Stimulated activated CD8-positive, alpha-beta memory T cell treated with anti-CD3 and anti-CD28 coated beads, Interleukin-12 subunit alpha, Interleukin-12 subunit beta, amount 100 ng/mL, for 4 hours (primary cell): ENCODE results near the gene CAMSAP2.
A peak's percentile ranks its signal among the peaks of the same experiment; 100 is the strongest.

Experiments used
- DNase-seq: peaks from one replicate; pipeline ENCODE4 v3.0.0-alpha.2; 2020; ENCODE audit warnings: low read depth

Gene CAMSAP2

DNA sequence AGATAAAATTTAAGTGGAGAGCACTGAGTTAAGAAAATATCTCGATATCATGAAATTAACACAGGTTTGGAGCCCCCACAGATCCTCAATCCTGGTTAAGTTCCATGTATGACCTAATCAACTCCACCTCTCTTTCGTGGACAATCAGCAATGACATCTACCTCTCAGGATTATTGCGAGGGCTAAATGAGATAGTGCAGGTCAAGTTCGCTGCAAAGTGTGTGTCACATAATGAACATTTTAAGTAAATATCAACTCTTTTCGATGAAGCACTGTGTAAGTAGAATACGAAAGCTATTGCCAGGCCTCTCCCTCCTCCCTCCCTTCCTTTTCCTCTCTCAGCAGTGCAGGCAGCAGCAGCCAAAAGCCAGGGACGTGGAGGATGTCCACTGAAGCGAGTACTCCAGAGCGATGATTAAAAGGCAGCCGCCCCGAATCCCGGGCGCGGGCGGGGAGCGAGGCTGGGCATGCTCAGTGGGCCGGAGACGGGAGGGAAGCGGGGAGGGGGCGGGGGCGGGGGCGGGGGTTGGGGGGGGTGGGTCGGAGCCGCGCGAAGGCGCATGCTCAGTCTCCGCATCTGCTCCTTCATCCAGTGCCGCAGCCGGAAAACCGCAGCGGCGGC lies at the start of gene CAMSAP2:
Gene CAMSAP2 (plus strand): TSS at position 567 of the 622 bp plus-strand sequence. CDS start 935 bp downstream, outside the sequence.
- DNase-seq = peak; percentile 52

GRCh38 chr1:200692316-200692715 lies 46.4 kb upstream of the CAMSAP2 start:
- DNase-seq = no peak

GRCh38 chr1:200693327-200693726 lies 45.4 kb upstream of the CAMSAP2 start:
- no peak for DNase-seq

DNA sequence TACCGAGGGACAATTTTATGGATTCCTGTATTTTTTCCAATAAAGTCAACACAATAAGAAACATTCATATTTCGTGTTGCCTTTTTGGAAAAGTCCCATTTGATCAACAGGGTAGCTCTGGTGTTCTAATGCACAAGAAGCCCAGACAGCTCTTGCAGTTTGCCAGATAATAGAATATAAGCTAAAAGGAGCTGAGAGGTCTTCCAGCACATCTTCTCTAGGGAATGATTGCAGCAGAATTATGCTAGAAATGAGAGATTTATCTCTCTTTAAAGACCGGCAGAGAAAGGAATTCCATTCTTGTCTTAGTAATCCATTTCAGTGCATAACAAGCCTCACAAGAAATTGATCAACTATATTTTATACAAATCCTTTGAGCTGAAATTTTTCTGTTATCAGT lies 44.0 kb upstream of the CAMSAP2 start:
- no peak for DNase-seq

GRCh38 chr1:200699871-200700270 lies 38.8 kb upstream of the CAMSAP2 start:
- DNase-seq = no peak

DNA sequence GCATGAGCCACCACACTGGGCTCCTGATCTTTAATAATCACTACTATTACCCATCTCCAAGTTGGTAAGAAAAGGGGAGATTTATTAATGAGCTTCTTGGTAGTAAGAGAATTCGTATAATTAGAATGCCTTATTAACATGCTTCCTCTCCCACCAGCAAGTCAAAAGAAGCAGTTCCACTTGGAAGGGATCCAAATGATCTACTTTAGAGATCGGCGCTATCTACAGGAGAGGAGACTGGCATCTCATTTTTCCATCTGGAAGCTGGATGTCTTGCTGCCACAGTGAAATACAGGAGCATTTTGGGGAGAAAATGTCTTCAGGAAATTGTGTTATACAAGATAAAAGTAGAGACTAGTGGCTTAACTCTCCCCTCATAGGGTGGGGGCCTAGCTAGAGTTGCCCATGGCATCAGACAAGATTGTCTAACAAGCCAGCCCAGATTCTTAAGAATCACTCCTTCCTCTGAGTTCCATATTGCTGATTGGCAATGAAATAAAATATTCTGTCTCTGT lies 33.6 kb upstream of the CAMSAP2 start:
- no peak for DNase-seq

- no peak for DNase-seq
Observed at GRCh38 chr1:200706111-200706814, 32.4 kb upstream of the CAMSAP2 start.

GRCh38 chr1:200707116-200707515 lies 31.6 kb upstream of the CAMSAP2 start:
- no peak for DNase-seq

DNA sequence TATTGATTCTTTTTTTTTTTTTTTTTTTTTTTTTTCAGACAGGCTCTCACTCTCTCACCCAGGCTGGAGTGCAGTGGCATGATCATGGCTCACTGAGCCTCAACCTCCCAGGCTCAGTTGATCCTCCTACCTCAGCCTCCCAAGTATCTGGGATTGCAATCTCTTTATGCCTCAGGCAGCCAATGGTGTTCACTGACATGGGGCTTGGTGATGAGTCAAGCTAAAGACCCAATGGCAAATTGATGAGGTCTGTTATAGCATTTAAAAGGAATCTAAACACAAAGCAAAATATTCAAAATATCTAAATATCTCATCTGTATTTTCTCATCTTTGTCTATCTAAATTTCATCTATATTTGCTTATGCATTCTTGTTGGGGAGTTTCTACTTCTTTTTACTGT lies 30.5 kb upstream of the CAMSAP2 start:
- DNase-seq = no peak

DNA sequence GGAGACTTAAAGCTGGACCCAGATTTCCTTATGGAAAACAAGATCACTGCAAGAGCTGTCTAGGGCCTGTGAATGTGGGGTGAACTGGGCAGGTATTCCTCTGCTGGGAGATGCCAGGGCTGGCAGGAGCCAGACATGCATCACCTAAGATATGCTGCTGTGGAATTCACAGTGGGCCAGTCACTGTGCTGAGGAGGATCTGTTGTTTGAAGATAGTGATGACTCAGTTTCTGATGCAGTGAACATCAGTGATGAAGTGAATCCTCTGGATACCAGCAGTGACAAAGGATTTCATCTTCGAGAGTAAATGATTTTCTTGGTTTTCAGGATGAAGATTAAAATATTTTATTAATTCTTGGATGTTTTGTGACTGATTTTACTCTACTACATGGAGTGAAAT lies 29.9 kb upstream of the CAMSAP2 start:
- DNase-seq = no peak

DNA sequence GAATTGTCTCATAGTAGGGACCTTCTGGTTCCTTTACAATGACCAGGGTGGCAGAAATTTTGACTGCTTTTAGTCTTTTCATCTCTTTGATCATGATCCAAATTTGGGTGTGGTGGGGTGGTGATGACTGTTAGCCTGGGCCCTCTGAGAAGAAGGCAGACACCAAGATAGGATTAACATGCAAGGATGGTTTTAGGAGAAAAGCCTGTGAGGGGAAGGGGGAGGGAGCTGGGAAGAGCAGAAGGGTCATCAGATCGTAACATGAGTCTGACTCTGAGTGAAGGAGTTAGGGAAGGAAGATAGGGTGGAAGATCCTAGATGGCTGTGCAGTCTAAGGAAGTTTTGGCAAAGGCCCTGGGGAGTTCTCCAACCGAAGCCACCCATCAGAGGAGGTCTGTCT lies 28.5 kb upstream of the CAMSAP2 start:
- DNase-seq = no peak

- DNase-seq = no peak
Observed at GRCh38 chr1:200714504-200715187, 24.0 kb upstream of the CAMSAP2 start.

DNA sequence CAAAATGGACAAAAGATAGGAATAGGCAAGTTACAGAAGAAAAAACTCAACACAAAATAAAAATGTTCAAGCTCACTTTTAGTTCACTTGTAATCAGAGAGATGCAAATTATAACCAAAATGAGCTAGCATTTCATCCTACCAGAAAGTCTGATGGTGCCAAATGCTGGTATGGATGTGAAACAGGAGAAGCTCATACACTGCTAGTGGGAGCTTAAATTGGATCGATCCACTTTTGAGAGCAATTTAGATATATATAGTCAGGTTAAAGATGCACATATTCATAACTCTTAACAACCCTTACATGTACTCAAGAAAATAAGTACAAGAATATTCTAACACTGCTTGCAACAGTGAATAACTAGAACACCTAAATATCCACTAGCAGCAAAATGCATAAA lies 18.5 kb upstream of the CAMSAP2 start:
- DNase-seq = no peak

DNA sequence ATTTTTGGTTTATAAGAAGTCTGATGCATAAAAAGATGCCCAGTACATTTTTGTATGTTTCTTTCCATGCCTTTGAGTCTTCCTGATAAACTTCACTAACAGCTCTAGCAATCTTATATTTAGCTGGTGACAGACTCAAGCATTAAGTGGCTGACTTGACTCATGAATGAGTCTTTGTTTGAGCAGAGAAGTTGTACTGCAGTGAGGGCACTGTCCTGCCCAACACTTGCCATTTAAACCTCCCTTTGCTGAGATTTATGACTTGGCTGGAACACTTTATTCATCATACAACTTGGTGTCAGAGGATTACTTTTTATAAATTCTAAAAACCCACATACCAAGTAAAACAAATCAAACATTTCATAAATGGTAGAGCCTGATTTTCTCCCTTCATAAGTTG lies 14.6 kb upstream of the CAMSAP2 start:
- DNase-seq = no peak

GRCh38 chr1:200727257-200727656 lies 11.4 kb upstream of the CAMSAP2 start:
- no peak for DNase-seq

DNA sequence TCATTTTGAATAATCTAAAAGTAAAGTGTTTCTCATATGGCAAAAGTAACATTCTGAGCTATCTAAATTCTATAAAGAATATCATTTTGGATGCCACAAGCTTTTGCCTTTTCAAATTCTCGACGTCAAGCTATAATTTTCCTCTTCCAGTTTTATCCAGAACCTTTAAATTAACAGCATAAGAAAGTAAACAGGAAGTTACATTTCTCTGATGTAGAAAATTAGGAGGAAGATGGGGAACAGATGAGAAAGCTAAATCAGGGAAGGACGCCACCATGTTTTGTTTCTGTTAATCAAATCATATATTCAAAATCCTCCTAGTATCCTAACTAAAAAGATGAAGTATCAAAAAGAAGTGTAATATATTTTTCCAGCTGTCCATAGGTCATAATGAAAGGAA lies 8.8 kb upstream of the CAMSAP2 start:
- no peak for DNase-seq

GRCh38 chr1:200731654-200732332 lies 6.9 kb upstream of the CAMSAP2 start:
- DNase-seq = no peak

DNA sequence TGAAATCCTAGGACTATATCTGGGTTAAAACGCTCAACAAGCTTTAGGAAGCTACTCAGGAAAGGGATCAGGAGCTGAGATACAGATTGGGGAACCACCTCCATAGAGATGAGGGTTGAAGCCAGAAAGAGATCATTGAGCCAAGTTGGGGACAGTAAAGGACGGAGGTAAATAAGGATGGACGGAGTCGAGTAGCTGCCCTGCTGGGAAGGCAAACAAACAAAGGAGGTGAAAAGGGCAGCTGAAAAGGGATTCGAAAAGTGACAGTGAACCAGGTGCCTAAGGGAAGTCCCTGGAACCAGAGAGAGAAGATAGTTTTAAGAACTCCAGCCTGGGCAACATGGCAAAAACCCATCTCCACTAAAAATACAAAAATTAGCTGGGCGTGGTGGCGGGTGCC lies 6.3 kb upstream of the CAMSAP2 start:
- DNase-seq = no peak

DNA sequence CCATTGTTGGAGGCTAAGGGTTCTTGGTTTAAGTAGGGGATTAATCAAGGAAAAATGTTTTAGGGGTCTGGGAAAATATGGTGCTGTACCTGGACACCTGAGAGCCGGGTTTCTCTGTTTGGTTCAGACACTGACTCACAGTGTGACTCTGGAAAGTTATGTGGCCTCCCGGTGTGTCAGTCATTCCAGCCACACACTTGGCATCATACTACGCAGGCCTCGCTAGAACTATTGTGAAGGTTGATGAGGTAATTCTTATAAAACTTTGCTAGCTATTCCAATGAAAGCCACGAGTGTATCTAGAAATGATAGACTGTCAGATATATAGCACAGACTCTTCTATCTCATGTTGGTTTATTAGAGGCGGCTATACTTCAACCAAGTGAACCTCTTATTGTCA lies 4.8 kb upstream of the CAMSAP2 start:
- DNase-seq = no peak

DNA sequence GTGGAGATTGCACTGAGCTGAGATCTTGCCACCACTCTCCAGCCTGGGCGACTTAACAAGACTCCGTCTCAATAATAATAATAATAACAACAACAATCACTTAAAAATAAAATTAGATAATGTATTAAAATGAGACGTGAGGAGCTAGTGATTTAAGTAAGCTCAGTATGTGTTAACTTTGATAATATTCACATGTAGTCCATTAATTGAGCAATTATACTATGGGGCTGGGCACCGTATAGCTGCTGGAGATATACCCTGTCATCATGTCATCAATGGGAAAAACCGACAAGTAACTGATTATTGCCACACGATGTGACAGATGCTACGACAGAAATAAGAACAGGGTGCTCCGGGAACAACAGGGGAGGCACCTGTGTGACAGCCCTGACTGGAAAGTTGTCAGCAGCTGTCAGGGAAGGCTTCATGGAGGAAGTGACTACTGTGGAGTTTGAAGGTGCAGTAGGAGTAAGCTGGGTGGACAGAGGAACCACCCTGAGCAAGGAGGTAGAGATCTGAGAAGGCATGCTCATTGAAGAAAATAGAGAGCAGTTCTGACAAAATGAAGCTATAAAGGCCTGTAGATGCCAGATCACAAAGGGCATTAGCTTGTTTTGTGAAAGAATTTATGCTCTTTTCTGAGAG lies 924 bp upstream of the CAMSAP2 start:
- no peak for DNase-seq

DNA sequence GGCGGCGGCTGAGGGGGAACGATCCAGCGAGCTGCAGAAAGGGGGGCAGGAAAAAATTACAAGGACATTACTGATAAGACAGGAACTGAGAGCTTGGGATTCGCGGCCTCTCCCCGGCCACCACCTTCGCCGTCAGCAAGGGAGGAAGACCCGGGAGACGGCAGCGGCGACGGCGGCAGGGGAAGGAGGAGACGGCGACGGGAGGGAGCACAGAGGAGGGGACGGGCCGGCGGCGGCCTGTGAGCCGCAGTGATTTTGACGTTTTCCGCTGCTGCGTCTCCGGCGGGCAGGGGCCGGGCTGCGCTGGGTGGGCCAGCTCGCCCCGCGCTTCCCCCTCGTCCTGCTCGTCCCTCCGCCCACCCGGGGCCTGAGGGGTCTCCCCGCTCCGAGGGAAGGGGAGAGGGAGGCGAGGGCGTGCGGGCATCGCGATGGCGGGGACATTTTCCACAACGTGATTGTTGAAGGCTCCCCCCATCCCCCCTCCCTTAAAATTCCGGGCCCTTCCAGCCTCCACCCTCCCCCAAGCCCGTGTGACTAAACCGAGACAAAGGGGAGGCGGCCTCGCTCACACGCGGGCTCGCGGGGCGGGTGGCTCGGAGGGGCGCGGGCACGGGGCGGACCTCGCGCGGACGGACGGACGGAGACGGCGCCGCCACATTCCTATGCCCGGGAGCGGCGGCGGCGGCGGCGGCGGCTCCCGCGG lies 407 bp downstream of the CAMSAP2 start:
- DNase-seq = peak; percentile 34
